ENCODE results near the gene PCDH8. TPM values are rescaled to one million over a fixed set of nuclear protein-coding genes. Genes with fewer than 3 reads are reported as not detected.

The PCDH8 gene
- total and polyA plus RNA-seq, 10 of the 15 experiments (the other 5 are each of a cell fraction or from before 2014, with no cell fraction given), result 0.03 to 0.86 (median 0.45) TPM; not detected in 1

DNA sequence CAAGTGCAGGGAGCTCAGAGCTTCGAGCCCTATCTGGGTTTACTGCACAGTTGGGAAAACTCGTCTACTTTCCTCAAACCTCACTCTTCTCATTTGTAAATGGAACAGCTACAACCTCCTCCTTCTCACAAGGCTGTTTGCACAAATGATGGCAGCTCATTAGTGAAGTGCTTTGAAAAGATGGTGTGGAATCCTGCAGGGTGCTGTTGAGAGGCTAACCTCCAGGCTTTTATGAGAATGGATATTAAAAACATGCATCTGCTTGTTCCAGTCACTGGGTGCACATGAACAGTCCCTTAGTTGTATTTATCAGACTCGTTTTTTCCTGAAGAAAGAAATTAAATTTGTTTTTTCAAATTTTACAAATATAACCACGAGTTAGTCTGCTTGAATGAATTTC lies 36.6 kb downstream of the PCDH8 start:
- SMC1A ChIA-PET (ENCODE audit: uncharacterized antibody, unreplicated experiment), result interaction anchor here (0.6 to 9.0 kb wide), 11 partner anchors 40 to 340 kb away, joined by 3 to 137 read pairs (median 5); no protein-coding TSS in a partner anchor
- Histone ChIP-seq H3K4me2 (ENCODE audit: control insufficient read depth, insufficient read depth) (no peak overlapping the region), H4K20me1 (ENCODE audit: control insufficient read depth, insufficient read depth) (no peaks in the 10 kb centered on the region), H3K4me3 (no peak overlapping the region), H3K79me2 (ENCODE audit: control insufficient read depth, insufficient read depth, low read length) (no peaks in the 10 kb centered on the region), H3K27me3 (replicated peaks in 1 of 2; ENCODE audit: control insufficient read depth in 2 of 2, insufficient read depth in 2 of 2, low read length in 1 of 2) (no peaks in the 10 kb centered on the region), H3K36me3 (ENCODE audit: control insufficient read depth in 2 of 2, insufficient read depth in 2 of 2, low read length in 1 of 2) (no peaks in the 10 kb centered on the region), H3K4me1 (ENCODE audit: control insufficient read depth, insufficient read depth, low read length) (peaks cover 4% of the 10 kb centered on the region; the same call in 1 of the 2 replicates), H3K27ac (ENCODE audit: control insufficient read depth, insufficient read depth) (no peak overlapping the region), H2AFZ (ENCODE audit: control insufficient read depth, low read depth, low read length) (no peak overlapping the region), H3K9me3 (replicated peaks; ENCODE audit: control insufficient read depth, insufficient read depth, low read length) (peaks cover 1% of the 10 kb centered on the region; the same call in 1 of the 3 replicates), H3K9ac (ENCODE audit: control insufficient read depth, insufficient read depth, low read length) (no peak overlapping the region)
- intact Hi-C loops (cut with micrococcal nuclease; ENCODE audit: unreplicated experiment), result no loop called here
- in situ Hi-C loops (cut with MboI), result no loop called here
- RAD21 ChIA-PET (ENCODE audit: unreplicated experiment), result interaction anchor here (0.6 to 7.8 kb wide), 13 partner anchors 18 to 340 kb away, joined by 3 to 161 read pairs (median 4); partner anchors contain the start of gene SUGT1
- under 1% methylated on average over 4 of the region's 4 CpGs for WGBS (ENCODE audit: insufficient coverage, insufficient replicate concordance, low lambda C conversion rate, missing lambda C conversion rate)
- DNase-seq (ENCODE audit: low read depth, low spot score) (no peak), ATAC-seq (no peak), FAIRE-seq (no peak)
- CTCF ChIA-PET, result interaction anchor here (0.8 to 5.1 kb wide), 12 partner anchors 27 to 159 kb away, joined by 3 to 82 read pairs (median 6); partner anchors contain the start of gene SUGT1
- POLR2A ChIA-PET, result interaction anchor here (0.9 to 1.4 kb wide), 2 partner anchors 16 to 86 kb away, joined by 3 read pairs; no protein-coding TSS in a partner anchor
- TF ChIP-seq ASH2L (IDR thresholded peaks at IDR 0.05; ENCODE audit: borderline replicate concordance, low read depth) (no peak), WRNIP1 (IDR thresholded peaks at IDR 0.05; ENCODE audit: borderline replicate concordance, low read depth, low read length) (no peak)
- no TSS peak for BruUV-seq (replicated peaks)

DNA sequence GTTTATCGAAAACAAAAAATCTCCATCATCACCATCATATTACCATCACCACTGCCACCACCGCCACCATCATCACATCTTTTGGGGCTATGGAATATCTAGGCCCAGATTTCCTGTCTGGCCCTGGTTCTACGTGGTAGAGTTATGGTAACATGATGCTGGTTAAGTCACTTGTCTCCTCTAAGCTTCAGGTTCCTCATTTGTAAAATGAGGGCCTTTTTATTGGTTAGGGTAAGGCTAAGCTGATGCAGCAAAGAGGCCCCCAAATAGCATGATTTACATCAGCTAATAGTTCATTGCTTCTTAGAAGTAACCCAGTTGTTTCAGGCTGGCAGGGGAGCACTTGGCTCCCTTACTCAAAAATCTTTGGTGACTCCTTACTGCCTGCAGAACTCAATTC lies 37.9 kb downstream of the PCDH8 start:
- Histone ChIP-seq H2AFZ (ENCODE audit: control insufficient read depth, low read depth, low read length) (no peak overlapping the region), H3K9me3 (replicated peaks; ENCODE audit: control insufficient read depth, insufficient read depth, low read length) (peaks cover 1% of the 10 kb centered on the region; the same call in 1 of the 3 replicates), H3K27me3 (replicated peaks in 1 of 2; ENCODE audit: control insufficient read depth in 2 of 2, insufficient read depth in 2 of 2, low read length in 1 of 2) (no peaks in the 10 kb centered on the region), H3K9ac (ENCODE audit: control insufficient read depth, insufficient read depth, low read length) (no peak overlapping the region), H3K36me3 (ENCODE audit: control insufficient read depth in 2 of 2, insufficient read depth in 2 of 2, low read length in 1 of 2) (no peaks in the 10 kb centered on the region), H3K4me2 (ENCODE audit: control insufficient read depth, insufficient read depth) (no peak overlapping the region), H3K4me3 (no peak overlapping the region), H3K4me1 (ENCODE audit: control insufficient read depth, insufficient read depth, low read length) (peaks cover 4% of the 10 kb centered on the region; the same call in 1 of the 2 replicates), H3K27ac (ENCODE audit: control insufficient read depth, insufficient read depth) (no peak overlapping the region), H4K20me1 (ENCODE audit: control insufficient read depth, insufficient read depth) (no peaks in the 10 kb centered on the region), H3K79me2 (ENCODE audit: control insufficient read depth, insufficient read depth, low read length) (no peaks in the 10 kb centered on the region)
- ATAC-seq (no peak), DNase-seq (ENCODE audit: low read depth, low spot score) (no peak), FAIRE-seq (no peak)
- intact Hi-C loops (cut with micrococcal nuclease; ENCODE audit: unreplicated experiment) (no loop called here), in situ Hi-C loops (cut with MboI) (no loop called here)
- RAD21 ChIA-PET (ENCODE audit: unreplicated experiment), result interaction anchor here (0.6 to 7.8 kb wide), 15 partner anchors 28 to 194 kb away, joined by 3 to 161 read pairs (median 4); partner anchors contain the start of gene SUGT1
- SMC1A ChIA-PET (ENCODE audit: uncharacterized antibody, unreplicated experiment), result interaction anchor here (1.0 to 9.0 kb wide), 12 partner anchors 38 to 341 kb away, joined by 3 to 137 read pairs (median 9); no protein-coding TSS in a partner anchor
- no TSS peak for BruUV-seq (replicated peaks)
- POLR2A ChIA-PET, result interaction anchor here (4.3 kb wide), 1 partner anchor 84 kb away, joined by 39 read pairs; no protein-coding TSS in a partner anchor
- whole genome bisulfite sequencing (ENCODE audit: insufficient coverage, insufficient replicate concordance, low lambda C conversion rate, missing lambda C conversion rate), result 27% methylated on average over 3 of the region's 3 CpGs
- CTCF ChIA-PET, result interaction anchor here (0.6 to 5.1 kb wide), 13 partner anchors 8 to 201 kb away, joined by 3 to 82 read pairs (median 7); partner anchors contain the start of gene SUGT1
- TF ChIP-seq, protein P1, sequence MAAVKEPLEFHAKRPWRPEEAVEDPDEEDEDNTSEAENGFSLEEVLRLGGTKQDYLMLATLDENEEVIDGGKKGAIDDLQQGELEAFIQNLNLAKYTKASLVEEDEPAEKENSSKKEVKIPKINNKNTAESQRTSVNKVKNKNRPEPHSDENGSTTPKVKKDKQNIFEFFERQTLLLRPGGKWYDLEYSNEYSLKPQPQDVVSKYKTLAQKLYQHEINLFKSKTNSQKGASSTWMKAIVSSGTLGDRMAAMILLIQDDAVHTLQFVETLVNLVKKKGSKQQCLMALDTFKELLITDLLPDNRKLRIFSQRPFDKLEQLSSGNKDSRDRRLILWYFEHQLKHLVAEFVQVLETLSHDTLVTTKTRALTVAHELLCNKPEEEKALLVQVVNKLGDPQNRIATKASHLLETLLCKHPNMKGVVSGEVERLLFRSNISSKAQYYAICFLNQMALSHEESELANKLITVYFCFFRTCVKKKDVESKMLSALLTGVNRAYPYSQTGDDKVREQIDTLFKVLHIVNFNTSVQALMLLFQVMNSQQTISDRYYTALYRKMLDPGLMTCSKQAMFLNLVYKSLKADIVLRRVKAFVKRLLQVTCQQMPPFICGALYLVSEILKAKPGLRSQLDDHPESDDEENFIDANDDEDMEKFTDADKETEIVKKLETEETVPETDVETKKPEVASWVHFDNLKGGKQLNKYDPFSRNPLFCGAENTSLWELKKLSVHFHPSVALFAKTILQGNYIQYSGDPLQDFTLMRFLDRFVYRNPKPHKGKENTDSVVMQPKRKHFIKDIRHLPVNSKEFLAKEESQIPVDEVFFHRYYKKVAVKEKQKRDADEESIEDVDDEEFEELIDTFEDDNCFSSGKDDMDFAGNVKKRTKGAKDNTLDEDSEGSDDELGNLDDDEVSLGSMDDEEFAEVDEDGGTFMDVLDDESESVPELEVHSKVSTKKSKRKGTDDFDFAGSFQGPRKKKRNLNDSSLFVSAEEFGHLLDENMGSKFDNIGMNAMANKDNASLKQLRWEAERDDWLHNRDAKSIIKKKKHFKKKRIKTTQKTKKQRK (IDR thresholded peaks at IDR 0.05; ENCODE audit: low read depth, low read length), result no peak
- TF ChIP-seq CREM (IDR thresholded peaks at IDR 0.05; ENCODE audit: low read depth) (no peak), RAD21 (IDR thresholded peaks at IDR 0.05; ENCODE audit: insufficient read depth, low read depth, low read length) (no peak), EGR1 (IDR thresholded peaks at IDR 0.05; ENCODE audit: borderline replicate concordance in 1 of 2, low read depth in 2 of 2, low read length in 2 of 2) (no peak)
- TF ChIP-seq, protein P2, sequence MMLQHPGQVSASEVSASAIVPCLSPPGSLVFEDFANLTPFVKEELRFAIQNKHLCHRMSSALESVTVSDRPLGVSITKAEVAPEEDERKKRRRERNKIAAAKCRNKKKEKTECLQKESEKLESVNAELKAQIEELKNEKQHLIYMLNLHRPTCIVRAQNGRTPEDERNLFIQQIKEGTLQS (IDR thresholded peaks at IDR 0.05; ENCODE audit: borderline replicate concordance, extremely low read depth, low read depth, low read length), result no peak
- TF ChIP-seq, protein P3, sequence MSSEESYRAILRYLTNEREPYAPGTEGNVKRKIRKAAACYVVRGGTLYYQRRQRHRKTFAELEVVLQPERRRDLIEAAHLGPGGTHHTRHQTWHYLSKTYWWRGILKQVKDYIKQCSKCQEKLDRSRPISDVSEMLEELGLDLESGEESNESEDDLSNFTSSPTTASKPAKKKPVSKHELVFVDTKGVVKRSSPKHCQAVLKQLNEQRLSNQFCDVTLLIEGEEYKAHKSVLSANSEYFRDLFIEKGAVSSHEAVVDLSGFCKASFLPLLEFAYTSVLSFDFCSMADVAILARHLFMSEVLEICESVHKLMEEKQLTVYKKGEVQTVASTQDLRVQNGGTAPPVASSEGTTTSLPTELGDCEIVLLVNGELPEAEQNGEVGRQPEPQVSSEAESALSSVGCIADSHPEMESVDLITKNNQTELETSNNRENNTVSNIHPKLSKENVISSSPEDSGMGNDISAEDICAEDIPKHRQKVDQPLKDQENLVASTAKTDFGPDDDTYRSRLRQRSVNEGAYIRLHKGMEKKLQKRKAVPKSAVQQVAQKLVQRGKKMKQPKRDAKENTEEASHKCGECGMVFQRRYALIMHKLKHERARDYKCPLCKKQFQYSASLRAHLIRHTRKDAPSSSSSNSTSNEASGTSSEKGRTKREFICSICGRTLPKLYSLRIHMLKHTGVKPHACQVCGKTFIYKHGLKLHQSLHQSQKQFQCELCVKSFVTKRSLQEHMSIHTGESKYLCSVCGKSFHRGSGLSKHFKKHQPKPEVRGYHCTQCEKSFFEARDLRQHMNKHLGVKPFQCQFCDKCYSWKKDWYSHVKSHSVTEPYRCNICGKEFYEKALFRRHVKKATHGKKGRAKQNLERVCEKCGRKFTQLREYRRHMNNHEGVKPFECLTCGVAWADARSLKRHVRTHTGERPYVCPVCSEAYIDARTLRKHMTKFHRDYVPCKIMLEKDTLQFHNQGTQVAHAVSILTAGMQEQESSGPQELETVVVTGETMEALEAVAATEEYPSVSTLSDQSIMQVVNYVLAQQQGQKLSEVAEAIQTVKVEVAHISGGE (CRISPR knock-in tag; IDR thresholded peaks at IDR 0.05), result no peak

Data from GM12878 (cell line).